H9 (cell line): ENCODE measurements around the gene P2RY12. TPM values are rescaled to one million over a fixed set of nuclear protein-coding genes. Genes with fewer than 3 reads are reported as not detected.

ENCODE experiments used
- DNase-seq: peaks from one replicate; pipeline ENCODE4 v3.0.0-alpha.2; 2017
- H2AFZ ChIP-seq: one replicate; pipeline ENCODE4 v1.6.1; 2013; ENCODE audit warnings: mild to moderate bottlenecking, low read length, control low read depth, moderate library complexity
- H2AK5ac ChIP-seq: 2 replicates; pipeline ENCODE4 v1.6.1; 2013; ENCODE audit warnings: low read length, control low read depth, mixed read lengths; ENCODE audit not compliant: insufficient read length
- H2BK120ac ChIP-seq: one replicate; pipeline ENCODE4 v1.6.1; 2013; ENCODE audit warnings: low read depth, mild to moderate bottlenecking, low read length, control low read depth, inconsistent platforms; ENCODE audit not compliant: poor library complexity, severe bottlenecking
- H2BK12ac ChIP-seq: 2 replicates; pipeline ENCODE4 v1.6.1; 2013; ENCODE audit warnings: low read length, control low read depth, mixed read lengths, low read depth; ENCODE audit not compliant: insufficient read length
- H2BK15ac ChIP-seq: 2 replicates; pipeline ENCODE4 v1.6.1; 2013; ENCODE audit warnings: low read depth, low read length, control low read depth
- H2BK20ac ChIP-seq: one replicate; pipeline ENCODE4 v1.6.1; 2013; ENCODE audit warnings: low read depth, mild to moderate bottlenecking, low read length, control low read depth, inconsistent platforms; ENCODE audit not compliant: poor library complexity, severe bottlenecking
- H2BK5ac ChIP-seq: 2 replicates; pipeline ENCODE4 v1.6.1; 2013; ENCODE audit warnings: low read length, control low read depth, mixed read lengths; ENCODE audit not compliant: insufficient read length
- H3K14ac ChIP-seq: 2 replicates; pipeline ENCODE4 v1.6.1; 2013; ENCODE audit warnings: low read length, control low read depth; ENCODE audit not compliant: insufficient read depth
- H3K18ac ChIP-seq: 2 replicates; pipeline ENCODE4 v1.6.1; 2013; ENCODE audit warnings: low read depth, mild to moderate bottlenecking, mixed read lengths, low read length, control low read depth; ENCODE audit not compliant: insufficient read length
- H3K23ac ChIP-seq: 2 replicates; pipeline ENCODE4 v1.6.1; 2013; ENCODE audit warnings: low read length, control low read depth, mixed read lengths, low read depth; ENCODE audit not compliant: insufficient read length
- H3K23me2 ChIP-seq: 2 replicates; pipeline ENCODE4 v1.6.1; 2013; ENCODE audit warnings: low read depth, mild to moderate bottlenecking, mixed read lengths, low read length, control low read depth; ENCODE audit not compliant: insufficient read length, poor library complexity, severe bottlenecking
- H3K27ac ChIP-seq: 2 replicates; pipeline ENCODE4 v1.5.1; 2013; ENCODE audit warnings: low read length, control low read depth, mixed read lengths, low read depth; ENCODE audit not compliant: insufficient read length
- H3K27me3 ChIP-seq: 2 replicates; pipeline ENCODE4 v1.6.1; 2013; ENCODE audit warnings: low read length, control low read depth, inconsistent platforms; ENCODE audit not compliant: insufficient read depth
- H3K4ac ChIP-seq: 2 replicates; pipeline ENCODE4 v1.6.1; 2013; ENCODE audit warnings: low read depth, mild to moderate bottlenecking, control low read depth, inconsistent platforms, low read length, moderate library complexity
- H3K4me1 ChIP-seq: 2 replicates; pipeline ENCODE4 v1.6.1; 2013; ENCODE audit warnings: low read length, control low read depth, inconsistent platforms; ENCODE audit not compliant: insufficient read depth
- H3K4me2 ChIP-seq: 2 replicates; pipeline ENCODE4 v1.6.1; 2013; ENCODE audit warnings: low read length, control low read depth, mixed read lengths; ENCODE audit not compliant: insufficient read length, insufficient read depth
- H3K56ac ChIP-seq: 2 replicates; pipeline ENCODE4 v1.6.1; 2013; ENCODE audit warnings: low read depth, mild to moderate bottlenecking, mixed read lengths, low read length, control low read depth; ENCODE audit not compliant: insufficient read length
- H3K79me1 ChIP-seq: 2 replicates; pipeline ENCODE4 v1.6.1; 2013; ENCODE audit warnings: low read depth, mild to moderate bottlenecking, moderate library complexity, low read length, control low read depth, inconsistent platforms; ENCODE audit not compliant: insufficient read depth, poor library complexity, severe bottlenecking
- H3K79me2 ChIP-seq: 2 replicates; pipeline ENCODE4 v1.6.1; 2013; ENCODE audit warnings: low read length, control low read depth, inconsistent platforms; ENCODE audit not compliant: insufficient read depth
- H3K9ac ChIP-seq: 2 replicates; pipeline ENCODE4 v1.6.1; 2013; ENCODE audit warnings: low read length, control low read depth, mixed read lengths; ENCODE audit not compliant: insufficient read length; ENCODE audit errors: extremely low read depth
- H3K9me3 ChIP-seq: one replicate; pipeline ENCODE4 v1.6.1; 2013; ENCODE audit warnings: low read depth, low read length, inconsistent platforms; ENCODE audit not compliant: control insufficient read depth
- H3T11ph ChIP-seq: one replicate; pipeline ENCODE4 v1.6.1; 2013; ENCODE audit warnings: mild to moderate bottlenecking, low read length, control low read depth, inconsistent platforms
- H4K20me1 ChIP-seq: one replicate; pipeline ENCODE4 v1.6.1; 2013; ENCODE audit not compliant: control insufficient read depth, insufficient read length, insufficient read depth
- H4K5ac ChIP-seq: 2 replicates; pipeline ENCODE4 v1.6.1; 2013; ENCODE audit warnings: low read depth, mild to moderate bottlenecking, mixed read lengths, low read length, control low read depth; ENCODE audit not compliant: insufficient read length
- H4K8ac ChIP-seq: replicated peaks from 2 replicates; pipeline ENCODE4 v1.6.1; 2013; ENCODE audit warnings: low read length, control low read depth, mixed read lengths, low read depth; ENCODE audit not compliant: insufficient read length
- H4K91ac ChIP-seq: 2 replicates; pipeline ENCODE4 v1.6.1; 2013; ENCODE audit warnings: low read depth, mild to moderate bottlenecking, moderate library complexity, mixed read lengths, low read length, control low read depth; ENCODE audit not compliant: insufficient read length
- H3K27ac Mint-ChIP-seq, 3 experiments: 2 replicates in 2 of 3; 3 replicates in 1 of 3; pipeline ENCODE4 v1.8.0; 2020 to 2021; ENCODE audit warnings: mixed read lengths in 3 of 3, mild to moderate bottlenecking in 1 of 3, moderate library complexity in 1 of 3
- H3K27me3 Mint-ChIP-seq: 2 replicates; pipeline ENCODE4 v1.8.0; 2021; ENCODE audit warnings: low read depth, mild to moderate bottlenecking, moderate library complexity, mixed read lengths
- H3K36me3 Mint-ChIP-seq, 3 experiments: 2 replicates in 2 of 3; 3 replicates in 1 of 3; pipeline ENCODE4 v1.8.0; 2020 to 2021; ENCODE audit warnings: low read depth in 3 of 3, mixed read lengths in 3 of 3; ENCODE audit not compliant: insufficient read depth in 1 of 3
- H3K4me1 Mint-ChIP-seq, 2 experiments: 2 replicates each; pipeline ENCODE4 v1.8.0; 2020; ENCODE audit warnings: mixed read lengths in 2 of 2
- H3K4me3 Mint-ChIP-seq, 2 experiments: 2 replicates in 1 of 2; 3 replicates in 1 of 2; pipeline ENCODE4 v1.8.0; 2020 to 2021; ENCODE audit warnings: mild to moderate bottlenecking in 2 of 2, mixed read lengths in 2 of 2, moderate library complexity in 1 of 2
- H3K9me3 Mint-ChIP-seq, 2 experiments: 2 replicates in 1 of 2; 3 replicates in 1 of 2; pipeline ENCODE4 v1.8.0; 2020; ENCODE audit warnings: mild to moderate bottlenecking in 2 of 2, mixed read lengths in 2 of 2, moderate library complexity in 1 of 2
- CTCF ChIP-seq: fragments of 200-600 bp; sonication (generic); conservative IDR thresholded peaks from 3 replicates; pipeline ENCODE4 v1.8.0; 2021; ENCODE audit warnings: antibody characterized with exemption, mild to moderate bottlenecking
- whole genome bisulfite sequencing: extraction: QIAGEN DNeasy Blood & Tissue Kit; methylation state at CpG from one replicate; pipeline ENCODE4 v1.1.7; 2013; ENCODE audit warnings: missing lambda C conversion rate, low lambda C conversion rate, mixed read lengths; ENCODE audit not compliant: insufficient read length; ENCODE audit errors: extremely low coverage; 5-methylcytosine and 5-hydroxymethylcytosine counted together
- total RNA-seq: library from RNA; stranded (reverse); gene quantifications from 2 replicates; pipeline ENCODE4 v1.2.1, GENCODE V29; 2021

The P2RY12 gene
- total RNA-seq, 1 experiment from 2014 or later: not detected

- H4K20me1 ChIP-seq: no peaks in the 10 kb centered on the region
- no peaks in the 10 kb centered on the region for H3K23me2 ChIP-seq
- no peak overlapping the region for H2BK15ac ChIP-seq
- no CpG with 5 or more reads among the region's 1 CpG for WGBS
- H2BK20ac ChIP-seq: no peak overlapping the region
- no peaks in the 10 kb centered on the region for H3K79me1 ChIP-seq
- H3K36me3 Mint-ChIP-seq: no peaks in the 10 kb centered on the region; a peak in 1 of 7 replicates
- no peak overlapping the region for H2AK5ac ChIP-seq
- H2AFZ ChIP-seq: no peak overlapping the region
- H2BK12ac ChIP-seq: no peak overlapping the region
- H3K14ac ChIP-seq: no peak overlapping the region
- H4K91ac ChIP-seq: no peak overlapping the region
- H3K4me1 Mint-ChIP-seq: peaks cover 14 to 32% of the 10 kb centered on the region in 2 experiments
- no peaks in the 10 kb centered on the region for H3K9me3 Mint-ChIP-seq
- no peak overlapping the region for H3K9ac ChIP-seq
- no peak overlapping the region for H3K27ac Mint-ChIP-seq
- H3K27me3 Mint-ChIP-seq: no peaks in the 10 kb centered on the region
- peaks cover 4% of the 10 kb centered on the region for H3K4me1 ChIP-seq
- H4K5ac ChIP-seq: no peak overlapping the region
- no peak overlapping the region for H3K18ac ChIP-seq
- H2BK120ac ChIP-seq: no peak overlapping the region
- no peak overlapping the region for H3T11ph ChIP-seq
- no peak overlapping the region for H3K4ac ChIP-seq
- no peaks in the 10 kb centered on the region for H3K27me3 ChIP-seq
- no peak overlapping the region for H3K23ac ChIP-seq
- no peak for DNase-seq
- H3K9me3 ChIP-seq: no peaks in the 10 kb centered on the region
- no peak overlapping the region for H3K56ac ChIP-seq
- no peak overlapping the region for H4K8ac ChIP-seq
- no peak overlapping the region for H3K4me2 ChIP-seq
- no peak overlapping the region for H2BK5ac ChIP-seq
- H3K79me2 ChIP-seq: no peaks in the 10 kb centered on the region
- no peak for TF ChIP-seq CTCF
- no peak overlapping the region for H3K4me3 Mint-ChIP-seq
- no peak overlapping the region for H3K27ac ChIP-seq
Observed at GRCh38 chr3:151350656-151351055, 33.9 kb downstream of the P2RY12 start.
